Stimulated activated CD8-positive, alpha-beta memory T cell treated with anti-CD3 and anti-CD28 coated beads, Interleukin-7, amount 100 ng/mL, for 4 hours (primary cell): ENCODE results near the gene STX4.

ENCODE experiments used
- DNase-seq, 2 donors: peaks; one replicate each; pipeline ENCODE4 v3.0.0-alpha.2; 2020; ENCODE audit warnings: low read depth in 2 of 2

The STX4 gene

DNA sequence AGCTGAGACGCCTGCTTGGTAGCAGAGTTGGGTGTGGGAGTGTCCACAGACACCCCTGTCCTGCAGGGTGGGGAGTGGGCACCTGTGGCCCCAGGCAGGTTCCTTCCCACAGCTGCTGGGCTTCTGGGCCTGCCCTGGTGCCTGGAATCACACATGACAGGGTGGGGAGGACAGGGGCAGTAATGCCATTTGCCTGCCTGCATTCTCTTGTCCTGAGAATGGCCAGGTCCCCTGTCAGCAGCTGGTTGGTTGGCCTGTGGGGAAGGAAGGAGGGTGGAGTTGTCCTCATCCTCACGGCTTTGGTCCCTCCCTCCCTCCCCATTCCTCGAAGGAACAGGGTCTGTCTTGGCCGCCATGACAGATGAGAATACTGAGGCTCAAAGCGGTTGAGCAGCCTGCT, 50.2 kb downstream of the STX4 start:
- DNase-seq, result no peak

DNA sequence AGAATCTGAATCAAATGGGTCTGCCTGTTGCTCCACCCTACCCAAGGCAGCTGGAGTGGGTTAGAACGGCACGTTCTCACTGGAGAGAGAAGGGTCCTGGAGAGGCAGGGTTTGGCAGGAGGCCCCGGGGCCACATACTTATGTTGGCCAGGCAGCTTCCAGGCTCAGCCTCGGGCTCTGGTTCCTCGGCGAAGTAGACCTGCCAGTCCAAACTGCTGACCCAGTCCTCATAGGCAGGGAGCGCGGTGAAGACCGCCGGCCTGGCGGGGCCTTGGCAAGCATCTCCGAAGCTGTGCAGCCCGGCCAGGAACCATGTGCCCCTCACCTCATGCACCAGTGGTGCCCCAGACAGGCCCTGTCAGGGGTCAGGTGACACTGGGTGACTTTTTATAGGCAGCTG, 50.6 kb downstream of the STX4 start:
- no peak for DNase-seq

DNA sequence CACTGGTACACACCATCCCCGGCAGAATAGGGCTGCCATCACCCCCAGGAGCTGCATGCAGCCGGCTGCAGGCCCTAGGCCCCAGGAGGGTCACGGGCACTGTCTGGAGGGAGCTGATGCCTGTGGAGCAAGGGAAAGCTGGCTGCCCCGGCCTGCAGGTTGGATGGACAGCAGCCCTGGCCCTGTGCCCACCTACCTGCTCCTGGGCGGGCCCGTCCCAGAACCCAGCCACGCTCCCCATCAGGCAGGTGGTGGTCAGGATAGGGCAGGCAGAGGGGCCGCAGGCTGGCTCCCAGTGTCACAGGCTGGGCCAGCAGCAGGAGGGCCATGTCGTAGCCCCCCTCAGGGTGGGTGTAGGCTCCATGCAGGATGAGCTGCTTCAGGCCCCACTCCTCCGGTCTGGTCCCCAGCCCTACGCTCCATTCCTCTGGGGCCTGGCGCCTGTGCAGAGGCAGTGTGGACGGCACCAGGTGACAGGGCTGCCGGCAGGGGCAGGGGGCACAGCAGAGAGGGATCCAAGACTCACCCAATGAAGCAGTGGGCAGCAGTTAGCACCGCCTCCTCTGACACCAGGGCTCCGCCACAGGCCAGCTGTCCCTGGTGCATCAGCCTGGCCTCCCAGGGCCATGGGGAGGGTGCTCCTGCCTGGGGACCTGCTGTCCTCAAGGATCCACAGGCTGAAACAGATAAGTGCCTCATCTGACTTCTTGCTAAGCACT, 51.4 kb downstream of the STX4 start:
- no peak for DNase-seq

- DNase-seq, result no peak
Observed at GRCh38 chr16:31085411-31085810, 52.1 kb downstream of the STX4 start.

- no peak for DNase-seq
Observed at GRCh38 chr16:31085873-31086628, 52.7 kb downstream of the STX4 start.

DNA sequence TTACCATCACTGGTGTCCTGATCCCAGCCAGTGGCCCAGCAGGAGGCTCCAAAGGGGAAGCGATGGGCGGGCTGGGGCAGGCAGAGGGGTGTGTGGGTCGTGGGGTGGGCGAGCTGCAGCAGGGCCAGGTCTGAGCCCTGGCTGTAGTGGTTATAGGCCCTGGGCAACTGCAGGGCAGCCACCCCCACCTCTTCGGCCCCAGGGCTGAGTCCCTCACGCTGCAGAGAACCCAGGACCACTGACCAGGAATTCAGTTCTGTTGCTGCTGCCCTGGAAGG, 53.2 kb downstream of the STX4 start:
- no peak for DNase-seq

GRCh38 chr16:31087481-31087880, 54.1 kb downstream of the STX4 start:
- DNase-seq, result no peak

- DNase-seq, result no peak
Observed at GRCh38 chr16:31087971-31088370, 54.6 kb downstream of the STX4 start.

DNA sequence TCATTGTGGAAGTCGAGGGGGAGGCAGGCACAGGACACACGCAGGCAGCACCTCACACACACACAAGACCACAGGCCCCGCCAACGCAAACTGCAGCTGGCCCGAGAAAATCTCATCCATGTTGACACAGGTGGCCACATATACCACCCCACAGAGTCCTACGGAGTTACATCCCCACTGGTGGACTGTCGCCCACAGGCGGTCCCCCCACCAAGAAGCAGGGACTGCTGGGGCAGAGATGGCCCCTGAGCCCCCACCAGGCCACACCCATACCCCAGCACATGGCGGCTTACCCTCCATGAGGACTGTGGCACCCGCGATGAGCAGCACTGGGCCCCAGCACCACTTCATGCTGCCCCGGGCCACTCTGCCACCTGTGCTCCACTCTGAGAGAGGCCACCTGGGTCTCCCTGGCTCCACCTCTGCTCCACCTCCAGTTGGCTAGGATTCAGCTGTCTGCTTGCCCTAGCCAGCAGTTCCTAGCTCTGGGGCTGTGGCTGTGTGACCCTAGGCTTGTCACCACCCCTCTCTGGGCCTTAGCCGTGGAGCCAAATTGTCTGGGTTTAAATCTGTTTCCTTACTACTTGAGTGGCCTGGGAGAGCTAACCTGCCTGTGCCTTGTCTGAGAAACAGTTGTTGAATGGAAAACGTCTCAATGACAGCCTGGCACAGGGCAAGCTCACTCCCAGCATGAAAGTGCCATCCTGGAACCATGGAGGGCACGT, 55.3 kb downstream of the STX4 start, which contains the start of gene PRSS53:
PRSS53 (minus strand) TSS at position 485 of the 725 bp plus-strand sequence; CDS start at position 351, 134 bp downstream.
- DNase-seq, result no peak

DNA sequence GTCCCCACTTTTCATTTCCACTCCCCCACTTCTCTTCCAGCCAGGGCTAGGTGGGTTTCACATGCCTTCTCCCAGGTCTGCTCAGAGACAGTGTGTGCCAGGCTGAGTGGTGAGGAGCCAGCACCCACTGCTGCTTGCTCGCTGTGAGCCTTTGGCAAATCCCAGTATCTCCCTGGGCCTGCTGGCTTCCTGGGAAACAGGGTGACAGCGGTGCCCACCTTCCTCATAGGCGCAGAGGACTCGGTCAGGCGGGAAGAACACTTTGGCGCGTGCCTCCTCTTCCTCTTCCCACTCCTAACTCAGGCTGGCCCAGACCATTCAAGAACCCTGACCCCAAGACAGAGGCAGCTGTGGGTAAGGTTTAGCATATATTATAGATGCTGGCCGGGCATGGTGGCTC, 55.8 kb downstream of the STX4 start:
- DNase-seq, result no peak
